OCI-LY1 (cell line): ENCODE measurements around the gene PRPF19.

Experiments
- H2AFZ ChIP-seq: fragments of 200-600 bp; sonication (generic), shearing (Covaris generic); 2 replicates; pipeline ENCODE4 v1.6.0; 2014; ENCODE audit warnings: antibody characterized with exemption, mild to moderate bottlenecking, low read length
- H3F3A ChIP-seq: fragments of 200-600 bp; sonication (generic), shearing (Covaris generic); 2 replicates; pipeline ENCODE4 v1.6.0; 2014; ENCODE audit warnings: mild to moderate bottlenecking, antibody characterized with exemption, low read length, moderate library complexity; ENCODE audit not compliant: insufficient read depth
- H3K27ac ChIP-seq: fragments of 200-600 bp; sonication (generic); 2 replicates; pipeline ENCODE4 v1.5.1; 2014; ENCODE audit warnings: low read length, mixed run types, mild to moderate bottlenecking, low read depth; ENCODE audit not compliant: poor library complexity, severe bottlenecking
- H3K27me3 ChIP-seq: fragments of 200-600 bp; sonication (generic); 2 replicates; pipeline ENCODE4 v1.6.0; 2014; ENCODE audit warnings: antibody characterized with exemption, mild to moderate bottlenecking, low read length, moderate library complexity; ENCODE audit not compliant: insufficient read depth
- H3K36me3 ChIP-seq: fragments of 200-600 bp; sonication (generic); 2 replicates; pipeline ENCODE4 v1.6.1; 2014; ENCODE audit warnings: mild to moderate bottlenecking, antibody characterized with exemption, low read length, moderate library complexity, mixed read lengths; ENCODE audit not compliant: insufficient read depth
- H3K4me1 ChIP-seq: fragments of 200-600 bp; sonication (generic); 2 replicates; pipeline ENCODE4 v1.5.1; 2014; ENCODE audit warnings: mild to moderate bottlenecking, low read length, moderate library complexity; ENCODE audit not compliant: insufficient read depth, severe bottlenecking
- H3K4me2 ChIP-seq: fragments of 200-600 bp; sonication (generic), shearing (Covaris generic); 2 replicates; pipeline ENCODE4 v1.6.1; 2014; ENCODE audit warnings: low read length
- H3K4me3 ChIP-seq: fragments of 200-600 bp; sonication (generic); 2 replicates; pipeline ENCODE4 v1.5.1; 2014; ENCODE audit warnings: low read length, low read depth, mild to moderate bottlenecking, mixed read lengths; ENCODE audit not compliant: poor library complexity, severe bottlenecking
- H3K79me2 ChIP-seq: fragments of 200-600 bp; shearing (Covaris generic); 2 replicates; pipeline ENCODE4 v1.6.1; 2016; ENCODE audit warnings: mixed run types, low read length, mixed read lengths; ENCODE audit not compliant: insufficient read depth
- H3K9ac ChIP-seq: fragments of 200-600 bp; sonication (generic), shearing (Covaris generic); 2 replicates; pipeline ENCODE4 v1.6.1; 2014; ENCODE audit warnings: mild to moderate bottlenecking, low read length, mixed read lengths
- H3K9me2 ChIP-seq: fragments of 200-600 bp; sonication (generic), shearing (Covaris generic); 2 replicates; pipeline ENCODE4 v1.6.1; 2014; ENCODE audit warnings: low read depth, mild to moderate bottlenecking, low read length, mixed read lengths
- H3K9me3 ChIP-seq: fragments of 200-600 bp; shearing (Covaris generic); 2 replicates; pipeline ENCODE4 v1.6.1; 2014; ENCODE audit warnings: low read length, mixed read lengths
- H4K20me1 ChIP-seq: fragments of 200-600 bp; sonication (generic), shearing (Covaris generic); 2 replicates; pipeline ENCODE4 v1.6.0; 2016; ENCODE audit warnings: mild to moderate bottlenecking, low read length; ENCODE audit not compliant: insufficient read depth
- EZH2 ChIP-seq: fragments of 200-600 bp; sonication (generic), shearing (Covaris generic); IDR thresholded peaks from 2 replicates; pipeline ENCODE4 v1.8.0; 2017; ENCODE audit warnings: borderline replicate concordance, mixed run types, mild to moderate bottlenecking, antibody characterized with exemption, low read length, moderate library complexity, mixed read lengths
- TF ChIP-seq, protein P1 (sequence below): fragments of 200-600 bp; sonication (generic), shearing (Covaris generic); IDR thresholded peaks from 2 replicates; pipeline ENCODE4 v1.5.1; 2017; ENCODE audit warnings: mild to moderate bottlenecking, antibody characterized with exemption, low read length, moderate library complexity, mixed read lengths

Gene PRPF19

DNA sequence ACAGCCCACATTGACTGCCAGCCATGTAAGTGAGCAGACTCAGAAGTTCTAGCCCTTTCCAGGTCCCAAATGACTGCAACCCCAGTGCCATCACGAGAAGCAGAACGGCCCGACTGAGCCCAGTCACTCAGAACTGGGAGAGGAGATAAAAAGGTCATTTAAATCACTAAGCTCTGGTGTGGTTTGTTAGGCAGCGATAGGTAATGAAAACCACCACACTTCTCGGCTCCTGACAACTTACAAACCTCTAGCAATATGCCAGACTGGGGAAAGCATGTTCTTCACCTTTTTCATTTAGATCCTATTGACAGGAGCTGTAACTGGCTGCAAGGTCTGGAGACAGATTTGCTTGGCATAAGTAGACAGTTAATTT, 38.9 kb upstream of the PRPF19 start:
- H3K4me2 ChIP-seq = no peak overlapping the region
- H3K36me3 ChIP-seq = no peaks in the 10 kb centered on the region
- H3K27me3 ChIP-seq = peaks cover 17% of the 10 kb centered on the region; the same call in 1 of the 2 replicates
- H3F3A ChIP-seq = no peaks in the 10 kb centered on the region
- no peak overlapping the region for H3K27ac ChIP-seq
- H3K79me2 ChIP-seq = no peaks in the 10 kb centered on the region
- H2AFZ ChIP-seq = no peak overlapping the region
- H3K9me3 ChIP-seq = no peaks in the 10 kb centered on the region
- no peak overlapping the region for H3K9ac ChIP-seq
- no peak overlapping the region for H3K4me3 ChIP-seq
- no peaks in the 10 kb centered on the region for H4K20me1 ChIP-seq
- TF ChIP-seq, protein P1, sequence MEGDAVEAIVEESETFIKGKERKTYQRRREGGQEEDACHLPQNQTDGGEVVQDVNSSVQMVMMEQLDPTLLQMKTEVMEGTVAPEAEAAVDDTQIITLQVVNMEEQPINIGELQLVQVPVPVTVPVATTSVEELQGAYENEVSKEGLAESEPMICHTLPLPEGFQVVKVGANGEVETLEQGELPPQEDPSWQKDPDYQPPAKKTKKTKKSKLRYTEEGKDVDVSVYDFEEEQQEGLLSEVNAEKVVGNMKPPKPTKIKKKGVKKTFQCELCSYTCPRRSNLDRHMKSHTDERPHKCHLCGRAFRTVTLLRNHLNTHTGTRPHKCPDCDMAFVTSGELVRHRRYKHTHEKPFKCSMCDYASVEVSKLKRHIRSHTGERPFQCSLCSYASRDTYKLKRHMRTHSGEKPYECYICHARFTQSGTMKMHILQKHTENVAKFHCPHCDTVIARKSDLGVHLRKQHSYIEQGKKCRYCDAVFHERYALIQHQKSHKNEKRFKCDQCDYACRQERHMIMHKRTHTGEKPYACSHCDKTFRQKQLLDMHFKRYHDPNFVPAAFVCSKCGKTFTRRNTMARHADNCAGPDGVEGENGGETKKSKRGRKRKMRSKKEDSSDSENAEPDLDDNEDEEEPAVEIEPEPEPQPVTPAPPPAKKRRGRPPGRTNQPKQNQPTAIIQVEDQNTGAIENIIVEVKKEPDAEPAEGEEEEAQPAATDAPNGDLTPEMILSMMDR = no peak
- no peak for TF ChIP-seq EZH2
- H3K4me1 ChIP-seq = peaks cover 6% of the 10 kb centered on the region
- H3K9me2 ChIP-seq = no peaks in the 10 kb centered on the region

DNA sequence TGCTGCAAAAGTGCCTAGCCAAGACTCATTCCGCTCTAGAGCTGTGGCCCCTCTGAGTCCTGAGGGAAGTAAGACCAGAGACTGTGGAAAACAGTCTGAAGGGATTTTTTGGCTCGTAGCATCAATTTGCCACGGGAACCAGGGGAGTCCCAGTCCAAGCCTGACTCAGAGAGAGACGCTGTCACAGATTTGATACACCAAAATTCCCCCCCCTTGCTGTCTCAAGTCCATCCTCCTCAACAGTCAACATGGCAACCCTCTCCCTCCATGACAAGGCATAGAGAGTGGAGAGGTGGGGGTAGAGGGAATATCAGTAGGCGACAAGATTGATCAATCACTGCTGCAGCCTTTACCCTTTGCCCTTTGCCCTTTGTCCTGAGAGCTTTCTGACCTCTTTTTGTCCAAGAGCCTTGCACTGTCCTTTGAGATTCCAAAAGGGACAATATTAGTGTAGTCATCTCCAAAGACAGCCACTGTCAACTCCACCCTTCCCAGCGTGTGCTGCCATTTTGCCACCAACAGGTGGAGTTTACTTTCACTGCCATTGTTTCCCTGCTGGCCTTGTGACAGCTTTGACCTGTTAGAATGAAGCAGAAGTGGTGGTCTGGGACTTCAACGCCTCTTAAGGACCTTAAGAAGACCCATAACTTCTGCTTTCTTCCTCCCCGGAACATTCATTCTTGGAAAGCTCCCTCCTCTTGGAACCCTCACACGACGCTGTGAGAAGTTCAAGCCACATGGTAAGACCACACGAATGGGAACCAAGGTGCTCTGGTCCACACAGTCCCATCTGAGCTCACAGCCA, 38.3 kb upstream of the PRPF19 start:
- no peaks in the 10 kb centered on the region for H3K9me2 ChIP-seq
- H4K20me1 ChIP-seq = no peaks in the 10 kb centered on the region
- no peaks in the 10 kb centered on the region for H3K36me3 ChIP-seq
- H3K79me2 ChIP-seq = no peaks in the 10 kb centered on the region
- no peak for TF ChIP-seq EZH2
- TF ChIP-seq, protein P1 = peak; percentile 38
- no peak overlapping the region for H3K4me3 ChIP-seq
- no peaks in the 10 kb centered on the region for H3F3A ChIP-seq
- no peaks in the 10 kb centered on the region for H3K9me3 ChIP-seq
- no peak overlapping the region for H3K4me2 ChIP-seq
- peaks cover 17% of the 10 kb centered on the region; the same call in 1 of the 2 replicates for H3K27me3 ChIP-seq
- H3K9ac ChIP-seq = no peak overlapping the region
- no peak overlapping the region for H2AFZ ChIP-seq
- H3K4me1 ChIP-seq = peaks cover 6% of the 10 kb centered on the region
- H3K27ac ChIP-seq = no peak overlapping the region

DNA sequence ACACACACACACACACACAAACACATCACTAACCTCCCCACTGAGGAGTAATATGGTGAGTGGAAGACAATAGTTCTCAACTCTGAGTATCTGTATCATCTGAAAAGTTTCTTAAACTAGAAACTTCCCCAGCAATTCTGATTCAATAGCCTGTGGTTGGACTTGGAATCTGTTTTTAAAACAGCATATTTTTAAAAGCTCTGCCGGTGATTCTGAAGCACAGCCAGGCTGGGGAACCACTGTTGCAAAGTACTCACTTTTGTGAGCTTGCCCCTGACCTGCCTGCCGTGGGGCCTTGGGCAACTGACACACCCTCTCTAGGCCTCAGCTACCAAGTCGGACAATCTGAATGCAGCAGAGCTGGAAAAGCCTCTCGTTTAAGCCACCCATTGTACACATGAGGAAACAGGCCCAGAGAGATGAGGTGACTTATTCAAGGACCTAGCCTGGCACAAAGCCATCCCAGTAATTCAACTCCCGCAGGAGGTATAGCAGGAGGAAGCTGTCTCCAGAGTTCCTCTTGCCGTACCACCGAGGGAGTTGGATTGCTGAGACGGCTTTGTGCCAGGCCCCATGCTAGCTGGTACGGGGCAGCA, 36.7 kb upstream of the PRPF19 start:
- H3K4me3 ChIP-seq = no peak overlapping the region
- H3K36me3 ChIP-seq = no peaks in the 10 kb centered on the region
- H3K27me3 ChIP-seq = peaks cover 17% of the 10 kb centered on the region; the same call in 1 of the 2 replicates
- no peaks in the 10 kb centered on the region for H3K79me2 ChIP-seq
- peaks cover 6% of the 10 kb centered on the region for H3K4me1 ChIP-seq
- no peaks in the 10 kb centered on the region for H4K20me1 ChIP-seq
- H3K9me2 ChIP-seq = no peaks in the 10 kb centered on the region
- H3K9me3 ChIP-seq = no peaks in the 10 kb centered on the region
- H3K9ac ChIP-seq = no peak overlapping the region
- H3F3A ChIP-seq = no peaks in the 10 kb centered on the region
- no peak overlapping the region for H3K4me2 ChIP-seq
- no peak overlapping the region for H3K27ac ChIP-seq
- H2AFZ ChIP-seq = no peak overlapping the region
- TF ChIP-seq EZH2 = no peak
- TF ChIP-seq, protein P1 = no peak
